ENCODE data around the gene KRTAP9-6. TPM values are rescaled to one million over a fixed set of nuclear protein-coding genes. Genes with fewer than 3 reads are reported as not detected.
A peak's percentile ranks its signal among the peaks of the same experiment; 100 is the strongest.

Gene KRTAP9-6
- polyA plus RNA-seq, 1 of the 3 experiments (the other 2 are of a cell fraction) = not detected

DNA sequence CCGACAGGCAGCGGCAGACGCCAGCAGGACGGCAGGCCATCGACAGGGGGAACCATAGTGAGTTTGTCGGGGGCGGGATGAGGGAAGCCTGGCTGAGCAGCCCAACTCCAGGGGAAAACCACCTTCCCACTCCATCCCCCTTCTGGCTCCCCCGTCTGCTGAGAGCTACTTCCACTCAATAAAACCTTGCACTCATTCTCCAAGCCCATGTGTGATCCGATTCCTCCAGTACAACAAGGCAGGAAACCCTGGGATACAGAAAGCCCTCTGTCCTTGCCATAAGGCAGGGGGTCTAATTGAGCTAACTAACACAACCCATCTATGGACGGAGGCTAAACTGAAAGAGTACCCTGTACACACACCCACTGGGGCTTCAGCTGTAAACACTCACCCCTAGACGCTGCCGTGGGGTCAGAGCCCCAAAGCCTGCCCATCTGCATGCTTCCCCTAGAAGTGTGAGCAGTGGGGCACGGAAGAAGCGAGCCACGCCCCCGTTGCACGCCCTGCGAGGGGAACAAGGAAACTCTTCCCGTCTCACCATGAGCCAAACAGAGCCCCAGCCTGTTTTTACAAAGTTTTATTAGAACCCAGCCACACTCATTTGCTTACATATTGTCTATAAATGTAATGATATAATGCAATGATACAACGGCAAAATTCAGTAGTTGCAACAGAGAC, 33.4 kb downstream of the KRTAP9-6 start:
- ChIA-PET POLR2A (no interaction called here), CTCF (interaction anchor here (1.1 kb wide), 1 partner anchor 24 kb away, joined by 3 read pairs; no protein-coding TSS in a partner anchor)
- Histone ChIP-seq H3F3A (replicated peaks; ENCODE audit: insufficient read depth) (no peaks in the 10 kb centered on the region), H3K4me3 (ENCODE audit: low read depth in 2 of 2, low read length in 1 of 2) (0 out of 4 replicates have a peak overlapping the region, but pooled peaks of 1 of the 2 experiments have one; percentile 26), H4K20me1 (ENCODE audit: insufficient read depth) (no peaks in the 10 kb centered on the region), H3K36me3 (replicated peaks in 1 of 2; ENCODE audit: control insufficient read depth in 1 of 2, insufficient read depth in 2 of 2, low read length in 1 of 2) (no peaks in the 10 kb centered on the region), H2AFZ (ENCODE audit: low read depth) (no peak overlapping the region), H3K9ac (no peak overlapping the region), H3K27ac (ENCODE audit: low read depth in 2 of 2, low read length in 1 of 2) (no peak overlapping the region), H3K9me3 (no peaks in the 10 kb centered on the region), H3K4me1 (ENCODE audit: control insufficient read depth in 1 of 2, insufficient read depth in 2 of 2, low read depth in 1 of 2, low read length in 1 of 2) (peaks cover 0 to 12% of the 10 kb centered on the region in 2 experiments; a peak in 1 of 4 replicates), H3K27me3 (ENCODE audit: insufficient read depth) (peaks cover 42% of the 10 kb centered on the region; the same call in 1 of the 2 replicates), H3K79me2 (ENCODE audit: insufficient read depth) (no peaks in the 10 kb centered on the region), H3K4me2 (no peak overlapping the region), H3K9me2 (no peaks in the 10 kb centered on the region)
- WGBS (ENCODE audit: low lambda C conversion rate) = 19% methylated on average over 18 of the region's 20 CpGs
- DNase-seq = no peak
- TF ChIP-seq TEAD4 (IDR thresholded peaks at IDR 0.05; ENCODE audit: borderline replicate concordance, insufficient read depth) (no peak), ELF1 (IDR thresholded peaks at IDR 0.05) (no peak), RFX5 (IDR thresholded peaks at IDR 0.05; ENCODE audit: low read length) (no peak)

DNA sequence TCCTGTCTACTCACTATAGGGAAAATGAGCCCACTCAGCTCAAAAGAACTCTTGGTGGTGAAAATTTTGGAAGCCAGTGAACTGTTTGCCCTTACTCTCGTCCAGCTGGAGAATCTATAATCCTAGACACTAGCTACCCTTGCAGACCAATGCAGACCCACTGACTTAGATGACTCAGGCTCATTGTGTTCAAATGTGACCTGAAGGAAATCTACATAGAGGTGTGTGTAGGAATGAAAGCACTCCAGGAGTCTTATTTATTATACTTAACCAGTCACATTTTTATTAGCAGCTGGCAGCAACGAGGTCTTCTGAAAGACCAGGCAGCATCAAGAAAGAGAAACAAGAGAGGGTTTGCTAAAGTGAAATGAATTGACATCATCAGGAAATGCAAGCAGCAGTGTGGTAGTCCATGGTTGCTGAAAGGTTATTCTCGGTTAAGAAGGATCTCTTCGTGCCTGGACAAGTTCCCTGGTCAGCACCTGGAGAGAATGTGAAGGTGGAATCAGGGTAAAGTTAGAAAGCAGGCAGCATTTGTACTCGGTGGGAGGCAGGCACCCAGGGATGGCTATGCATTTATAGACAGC, 36.1 kb downstream of the KRTAP9-6 start:
- Histone ChIP-seq H3K27me3 (ENCODE audit: insufficient read depth) (peaks cover 55% of the 10 kb centered on the region; the same call in 1 of the 2 replicates), H3K27ac (ENCODE audit: low read depth in 2 of 2, low read length in 1 of 2) (no peak overlapping the region), H3K9me2 (no peaks in the 10 kb centered on the region), H4K20me1 (ENCODE audit: insufficient read depth) (no peaks in the 10 kb centered on the region), H3K9me3 (no peaks in the 10 kb centered on the region), H3K4me3 (ENCODE audit: low read depth in 2 of 2, low read length in 1 of 2) (no peak overlapping the region), H3F3A (replicated peaks; ENCODE audit: insufficient read depth) (no peaks in the 10 kb centered on the region), H3K79me2 (ENCODE audit: insufficient read depth) (no peaks in the 10 kb centered on the region), H3K9ac (no peak overlapping the region), H3K4me2 (no peak overlapping the region), H3K36me3 (replicated peaks in 1 of 2; ENCODE audit: control insufficient read depth in 1 of 2, insufficient read depth in 2 of 2, low read length in 1 of 2) (no peaks in the 10 kb centered on the region), H3K4me1 (ENCODE audit: control insufficient read depth in 1 of 2, insufficient read depth in 2 of 2, low read depth in 1 of 2, low read length in 1 of 2) (peaks cover 0 to 12% of the 10 kb centered on the region in 2 experiments; a peak in 1 of 4 replicates), H2AFZ (ENCODE audit: low read depth) (no peak overlapping the region)
- 0% methylated on average over 5 of the region's 5 CpGs for WGBS (ENCODE audit: low lambda C conversion rate)
- no peak for DNase-seq
- TF ChIP-seq CHD2 (IDR thresholded peaks at IDR 0.05; ENCODE audit: low read length, partially characterized antibody) (no peak), RAD21 (IDR thresholded peaks at IDR 0.05; ENCODE audit: low read length) (no peak), GABPA (IDR thresholded peaks at IDR 0.05; ENCODE audit: low read depth) (no peak), USF2 (IDR thresholded peaks at IDR 0.05; ENCODE audit: borderline replicate concordance, low read depth, low read length) (no peak), EP300 (IDR thresholded peaks at IDR 0.05; ENCODE audit: borderline replicate concordance in 1 of 2, low read depth in 1 of 2, low read length in 1 of 2) (no peak), USF1 (IDR thresholded peaks at IDR 0.05; ENCODE audit: borderline replicate concordance, low read depth) (no peak), RCOR1 (IDR thresholded peaks at IDR 0.05; ENCODE audit: low read length) (no peak), FOXJ3 (CRISPR knock-in tag; IDR thresholded peaks at IDR 0.05) (no peak), JUND (IDR thresholded peaks at IDR 0.05) (no peak), SIN3A (IDR thresholded peaks at IDR 0.05; ENCODE audit: borderline replicate concordance, low read depth, low read length) (no peak), FOSL2 (IDR thresholded peaks at IDR 0.05; ENCODE audit: borderline replicate concordance, low read depth) (no peak)
- ChIA-PET CTCF (interaction anchor here (3.9 kb wide), 1 partner anchor 248 kb away, joined by 17 read pairs; no protein-coding TSS in a partner anchor), POLR2A (no interaction called here)

Data from SK-N-SH (cell line).